Right renal pelvis (tissue), 4 donors: ENCODE data around the gene TOR1B. TPM values are rescaled to one million over a fixed set of nuclear protein-coding genes. Genes with fewer than 3 reads are reported as not detected.

Source experiments
- DNase-seq, 4 donors: peaks; one replicate each; pipeline ENCODE4 v3.0.0-alpha.2; 2013; ENCODE audit warnings: low read depth in 4 of 4, low spot score in 3 of 4, missing footprints in 1 of 4
- polyA plus RNA-seq, 4 donors: library from polyadenylated mRNA; unstranded; fragments of 120-200 nt; gene quantifications; one replicate each; pipeline ENCODE4 v1.2.1, GENCODE V29; 2013; ENCODE audit not compliant: insufficient read length in 4 of 4

The TOR1B gene
- polyA plus RNA-seq, 4 donors = 20.0 to 22.2 (median 21.3) TPM

- no peak for DNase-seq
Observed at GRCh38 chr9:129838707-129839259, 35.8 kb downstream of the TOR1B start.

GRCh38 chr9:129839324-129840023, 36.5 kb downstream of the TOR1B start:
- no peak for DNase-seq

- DNase-seq = no peak
Observed at GRCh38 chr9:129840034-129840433, 37.0 kb downstream of the TOR1B start.

GRCh38 chr9:129841071-129841470, 38.1 kb downstream of the TOR1B start:
- DNase-seq = no peak

- no peak for DNase-seq
Observed at GRCh38 chr9:129845373-129845772, 42.4 kb downstream of the TOR1B start.

- no peak for DNase-seq
Observed at GRCh38 chr9:129848712-129849441, 45.9 kb downstream of the TOR1B start.

GRCh38 chr9:129849901-129850300, 46.9 kb downstream of the TOR1B start:
- no peak for DNase-seq

- DNase-seq = no peak
Observed at GRCh38 chr9:129850821-129851550, 48.0 kb downstream of the TOR1B start.

- DNase-seq = no peak
Observed at GRCh38 chr9:129851821-129852220, 48.8 kb downstream of the TOR1B start.

GRCh38 chr9:129852579-129852978, 49.6 kb downstream of the TOR1B start:
- DNase-seq = no peak

GRCh38 chr9:129853614-129854013, 50.6 kb downstream of the TOR1B start:
- DNase-seq = no peak

GRCh38 chr9:129854588-129855110, 51.7 kb downstream of the TOR1B start:
- DNase-seq = no peak

- no peak for DNase-seq
Observed at GRCh38 chr9:129857207-129857606, 54.2 kb downstream of the TOR1B start.

GRCh38 chr9:129858167-129858962, 55.4 kb downstream of the TOR1B start:
- DNase-seq = no peak

Other genes with a start within 250 kb of the TOR1B start
- gene C9orf50, start 182.1 kb upstream of the TOR1B start, polyA plus RNA-seq = under 1 TPM; 0.72 to 0.88 (median 0.79) TPM
- 10 to 100 TPM; 33.1 to 38.4 (median 33.9) TPM for gene NTMT1, start 177.0 kb upstream of the TOR1B start, polyA plus RNA-seq
- 10 to 100 TPM; 18.2 to 20.9 (median 18.7) TPM for gene ASB6, start 161.0 kb upstream of the TOR1B start, polyA plus RNA-seq
- 1 to 10 TPM; 1.1 to 1.8 (median 1.2) TPM for gene PRRX2, start 137.5 kb upstream of the TOR1B start, polyA plus RNA-seq
- gene PTGES, start 50.1 kb upstream of the TOR1B start, polyA plus RNA-seq = 1 to 10 TPM; 5.4 to 7.1 (median 6.1) TPM
- 10 to 100 TPM; 44.0 to 46.4 (median 44.2) TPM for gene TOR1A, start 21.0 kb downstream of the TOR1B start, polyA plus RNA-seq
- gene C9orf78, start 32.1 kb downstream of the TOR1B start, polyA plus RNA-seq = 10 to 100 TPM; 73.0 to 82.1 (median 78.6) TPM
- 10 to 100 TPM; 18.1 to 26.4 (median 22.0) TPM for gene USP20, start 32.3 kb downstream of the TOR1B start, polyA plus RNA-seq
- 10 to 100 TPM; 42.1 to 53.5 (median 49.1) TPM for gene FNBP1, start 240.0 kb downstream of the TOR1B start, polyA plus RNA-seq